ENCODE data around the gene EIF4A3.

DNA sequence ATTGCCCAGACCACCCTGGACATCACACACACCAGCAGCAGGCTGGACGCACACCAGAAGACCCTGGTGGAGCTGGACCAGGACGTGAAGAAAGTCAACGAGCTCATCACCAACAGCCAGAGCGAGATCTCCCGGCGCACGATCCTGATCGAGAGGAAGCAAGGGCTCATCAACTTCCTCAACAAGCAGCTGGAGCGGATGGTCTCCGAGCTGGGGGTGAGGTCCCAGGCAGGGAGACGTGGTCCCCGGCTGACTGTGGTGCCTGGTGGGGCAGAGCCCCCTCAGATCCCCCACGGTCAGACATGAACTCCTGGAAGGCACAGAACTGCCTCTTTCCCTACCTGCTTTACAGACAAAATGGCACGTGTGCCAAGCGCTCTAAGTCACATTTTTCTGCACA, 62.2 kb downstream of the EIF4A3 start:
- TF ChIP-seq, protein P1, sequence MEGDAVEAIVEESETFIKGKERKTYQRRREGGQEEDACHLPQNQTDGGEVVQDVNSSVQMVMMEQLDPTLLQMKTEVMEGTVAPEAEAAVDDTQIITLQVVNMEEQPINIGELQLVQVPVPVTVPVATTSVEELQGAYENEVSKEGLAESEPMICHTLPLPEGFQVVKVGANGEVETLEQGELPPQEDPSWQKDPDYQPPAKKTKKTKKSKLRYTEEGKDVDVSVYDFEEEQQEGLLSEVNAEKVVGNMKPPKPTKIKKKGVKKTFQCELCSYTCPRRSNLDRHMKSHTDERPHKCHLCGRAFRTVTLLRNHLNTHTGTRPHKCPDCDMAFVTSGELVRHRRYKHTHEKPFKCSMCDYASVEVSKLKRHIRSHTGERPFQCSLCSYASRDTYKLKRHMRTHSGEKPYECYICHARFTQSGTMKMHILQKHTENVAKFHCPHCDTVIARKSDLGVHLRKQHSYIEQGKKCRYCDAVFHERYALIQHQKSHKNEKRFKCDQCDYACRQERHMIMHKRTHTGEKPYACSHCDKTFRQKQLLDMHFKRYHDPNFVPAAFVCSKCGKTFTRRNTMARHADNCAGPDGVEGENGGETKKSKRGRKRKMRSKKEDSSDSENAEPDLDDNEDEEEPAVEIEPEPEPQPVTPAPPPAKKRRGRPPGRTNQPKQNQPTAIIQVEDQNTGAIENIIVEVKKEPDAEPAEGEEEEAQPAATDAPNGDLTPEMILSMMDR (IDR thresholded peaks at IDR 0.05) = no peak
- TF ChIP-seq POLR2A (IDR thresholded peaks at IDR 0.05) = no peak

Measured in esophagus squamous epithelium (tissue), 4 donors.